Omental fat pad (tissue), 4 donors: ENCODE data around the gene TPRG1. TPM values are rescaled to one million over a fixed set of nuclear protein-coding genes. Genes with fewer than 3 reads are reported as not detected.

Source experiments
- ATAC-seq: fragments of 150-250 bp; one replicate; pipeline ENCODE4 v1.9.1; 2016; ENCODE audit warnings: mild to moderate bottlenecking, moderate library complexity; ENCODE audit not compliant: low FRiP score
- DNase-seq: peaks from one replicate; pipeline ENCODE4 v3.0.0-alpha.2; 2019; ENCODE audit warnings: low spot score
- total RNA-seq, 4 donors: library from RNA; depleted of rRNA; stranded (reverse); fragments of >200 nt; gene quantifications; one replicate each; pipeline ENCODE4 v1.1.0, GENCODE V29; 2016
- TF ChIP-seq, protein P1 (sequence below), 3 donors: fragments of 450-650 bp; IDR thresholded peaks; one replicate each; pipeline ENCODE4 v1.5.1; 2016 to 2017; ENCODE audit warnings: antibody characterized with exemption in 3 of 3, mild to moderate bottlenecking in 3 of 3, moderate library complexity in 2 of 3

Gene TPRG1
- total RNA-seq, 4 donors from 2014 or later = 7.1 to 18.3 (median 13.8) TPM

DNA sequence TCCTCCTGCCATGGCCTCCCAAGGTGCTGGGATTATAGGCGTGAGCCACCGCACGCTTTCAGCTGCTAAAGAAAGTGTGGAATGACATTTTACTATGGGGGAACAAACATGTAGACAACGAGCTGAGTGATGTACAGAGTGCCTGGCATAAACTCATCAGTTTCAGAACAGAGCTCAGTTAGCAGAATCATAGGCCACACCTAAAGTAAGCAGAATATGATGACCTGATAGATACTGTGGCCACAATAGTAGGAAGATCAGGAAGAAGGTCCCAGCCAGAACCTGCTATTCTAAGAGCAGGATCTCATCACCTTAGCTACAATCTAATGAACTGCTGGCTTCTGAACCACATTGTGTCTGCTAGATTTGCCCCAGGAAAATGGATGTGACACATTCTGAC is 158.3 kb downstream of the TPRG1 start:
- TF ChIP-seq, protein P1, sequence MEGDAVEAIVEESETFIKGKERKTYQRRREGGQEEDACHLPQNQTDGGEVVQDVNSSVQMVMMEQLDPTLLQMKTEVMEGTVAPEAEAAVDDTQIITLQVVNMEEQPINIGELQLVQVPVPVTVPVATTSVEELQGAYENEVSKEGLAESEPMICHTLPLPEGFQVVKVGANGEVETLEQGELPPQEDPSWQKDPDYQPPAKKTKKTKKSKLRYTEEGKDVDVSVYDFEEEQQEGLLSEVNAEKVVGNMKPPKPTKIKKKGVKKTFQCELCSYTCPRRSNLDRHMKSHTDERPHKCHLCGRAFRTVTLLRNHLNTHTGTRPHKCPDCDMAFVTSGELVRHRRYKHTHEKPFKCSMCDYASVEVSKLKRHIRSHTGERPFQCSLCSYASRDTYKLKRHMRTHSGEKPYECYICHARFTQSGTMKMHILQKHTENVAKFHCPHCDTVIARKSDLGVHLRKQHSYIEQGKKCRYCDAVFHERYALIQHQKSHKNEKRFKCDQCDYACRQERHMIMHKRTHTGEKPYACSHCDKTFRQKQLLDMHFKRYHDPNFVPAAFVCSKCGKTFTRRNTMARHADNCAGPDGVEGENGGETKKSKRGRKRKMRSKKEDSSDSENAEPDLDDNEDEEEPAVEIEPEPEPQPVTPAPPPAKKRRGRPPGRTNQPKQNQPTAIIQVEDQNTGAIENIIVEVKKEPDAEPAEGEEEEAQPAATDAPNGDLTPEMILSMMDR (IDR thresholded peaks at IDR 0.05) = no peak

DNA sequence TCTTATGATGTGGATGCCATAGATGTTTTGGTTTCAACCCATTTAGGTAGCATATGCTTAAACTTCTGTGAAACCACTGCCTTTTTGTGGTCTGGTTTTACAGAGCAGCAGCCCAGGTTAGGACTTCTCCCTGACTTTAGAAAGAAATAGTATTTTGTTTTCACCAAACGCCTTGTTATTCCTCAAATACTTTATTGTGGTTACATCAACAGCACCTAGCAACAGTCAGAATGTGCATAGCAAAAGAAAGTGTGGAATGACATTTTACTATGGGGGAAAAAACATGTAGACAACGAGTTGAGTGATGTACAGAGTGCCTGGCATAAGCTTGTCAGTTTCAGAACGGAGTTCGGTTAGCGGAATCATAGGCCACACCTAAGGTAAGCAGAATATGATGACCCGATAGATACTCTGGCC is 159.2 kb downstream of the TPRG1 start:
- TF ChIP-seq, protein P1 (IDR thresholded peaks at IDR 0.05) = no peak

More for the DNA sequence above, 158.3 kb downstream of the TPRG1 start:
- no peak for DNase-seq
- no peak for ATAC-seq

DNA sequence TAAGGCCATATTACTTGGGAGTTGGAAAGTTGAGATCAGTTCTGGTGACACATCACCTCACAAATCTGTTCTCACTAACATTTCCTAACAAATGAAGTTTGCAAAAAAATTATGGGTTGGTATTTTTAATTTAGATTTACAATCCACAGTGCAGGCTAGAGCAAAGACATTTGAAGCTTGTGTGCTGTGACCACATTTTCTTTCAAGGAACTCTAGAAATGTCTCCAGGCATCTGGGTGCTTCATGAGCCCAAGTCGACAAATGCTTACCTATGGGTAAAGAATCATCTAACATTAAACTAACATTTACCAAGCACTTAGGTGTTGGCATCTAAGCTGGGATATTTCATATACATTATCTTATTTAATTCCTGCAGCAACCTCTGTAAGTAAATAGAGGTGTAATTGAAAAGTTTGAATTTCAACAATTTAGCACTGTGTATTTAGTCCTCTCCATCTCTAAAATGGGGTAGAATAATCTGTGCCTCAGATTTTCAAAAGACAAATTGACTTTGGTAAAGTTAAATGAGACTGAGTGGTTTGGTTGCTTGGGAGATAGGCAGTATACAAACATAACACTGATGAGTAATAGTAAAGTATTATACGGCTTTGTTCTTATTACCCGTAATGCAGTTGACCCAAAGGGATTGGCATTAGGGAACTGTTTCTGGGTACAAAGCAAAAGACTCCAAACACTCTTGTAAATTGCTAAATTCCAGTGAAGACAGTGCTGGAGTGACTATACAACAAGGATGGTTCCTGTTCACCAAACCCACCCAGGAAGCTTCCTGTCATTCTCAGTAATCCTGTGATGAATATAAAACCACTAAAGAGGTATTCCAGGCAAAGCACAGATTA is 162.5 kb downstream of the TPRG1 start:
- TF ChIP-seq, protein P1 (IDR thresholded peaks at IDR 0.05) = no peak
- DNase-seq = no peak
- no peak for ATAC-seq

More for the DNA sequence above, 159.2 kb downstream of the TPRG1 start:
- ATAC-seq (no peak), DNase-seq (no peak)

DNA sequence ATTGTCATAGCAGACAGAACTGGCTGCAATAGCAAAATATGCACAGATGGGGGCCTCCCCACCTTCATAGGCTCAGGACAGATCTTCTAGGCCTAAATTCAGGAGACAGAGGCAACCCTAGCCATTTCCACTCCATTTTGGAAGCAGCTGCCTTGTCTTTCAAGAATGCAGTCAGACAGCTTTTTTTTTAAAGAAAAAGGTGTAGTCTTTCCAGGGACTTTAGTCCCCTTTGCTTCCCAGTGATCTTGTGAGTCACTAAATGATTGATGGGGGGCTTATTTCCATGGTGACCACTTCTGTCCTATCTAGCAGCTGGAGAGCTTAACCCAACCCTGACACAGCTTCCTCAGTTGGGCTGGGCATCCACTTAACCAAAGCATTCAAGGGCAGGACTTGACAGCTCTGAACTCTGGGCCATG is 165.9 kb downstream of the TPRG1 start:
- TF ChIP-seq, protein P1 (IDR thresholded peaks at IDR 0.05) = no peak
- ATAC-seq (no peak), DNase-seq (no peak)

DNA sequence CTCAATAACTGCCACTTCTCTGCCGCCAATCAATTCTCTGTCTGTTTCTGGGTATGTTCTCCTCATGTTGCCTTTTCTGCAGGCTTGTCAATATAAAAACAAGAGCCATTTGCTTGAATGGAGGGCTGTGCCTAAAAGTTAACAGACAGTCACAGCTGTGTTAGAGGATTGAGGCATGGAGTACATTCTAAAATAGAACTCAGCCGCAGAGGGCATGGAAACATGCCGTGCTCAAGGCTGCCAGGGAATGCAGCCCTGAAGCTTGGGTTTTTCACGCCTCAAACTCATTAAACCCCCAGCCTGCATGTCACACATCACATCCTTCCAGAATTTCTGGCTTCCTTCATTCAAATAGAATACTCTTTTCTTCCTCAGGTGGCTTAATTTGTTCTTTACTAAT is 166.6 kb downstream of the TPRG1 start:
- TF ChIP-seq, protein P1 (IDR thresholded peaks at IDR 0.05) = no peak
- ATAC-seq (no peak), DNase-seq (no peak)

DNA sequence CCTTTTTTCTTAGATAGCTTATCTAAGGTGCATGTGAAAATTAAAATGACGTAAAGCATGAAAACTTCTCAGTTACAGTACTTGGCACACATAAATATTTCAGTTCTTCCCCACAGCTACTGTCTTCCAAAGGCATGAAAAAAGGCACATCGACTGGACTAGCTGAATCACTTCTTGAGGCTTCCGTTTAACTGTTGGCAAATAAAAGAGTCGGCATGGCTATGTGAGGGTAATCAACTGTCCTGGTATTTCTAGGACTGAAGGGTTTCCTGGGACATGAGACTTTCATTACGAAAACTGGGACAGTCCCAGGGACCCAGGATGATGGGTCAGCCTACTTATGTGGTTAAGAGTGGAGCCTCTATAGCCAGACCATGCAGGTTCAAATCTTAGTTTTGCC is 168.2 kb downstream of the TPRG1 start:
- no peak for DNase-seq
- TF ChIP-seq, protein P1 (IDR thresholded peaks at IDR 0.05) = no peak
- ATAC-seq = no peak
